ENCODE results near the gene RPL13A. TPM values are rescaled to one million over a fixed set of nuclear protein-coding genes. Genes with fewer than 3 reads are reported as not detected.

The RPL13A gene
- total and polyA plus RNA-seq, 5 donors from 2014 or later = 1,768 to 3,622 (median 2,937) TPM

- H3K4me3 Mint-ChIP-seq = peak overlapping the region; percentile 93 to 98 (median 96)
- Histone ChIP-seq H3K9me3 (ENCODE audit: control insufficient read depth in 2 of 2, low read length in 2 of 2) (no peaks in the 10 kb centered on the region), H3K4me3 (ENCODE audit: low read depth, low read length) (peak overlapping the region; percentile 95), H3K36me3 (ENCODE audit: control insufficient read depth, insufficient read depth, low read length) (peaks cover 29% of the 10 kb centered on the region), H3K27ac (ENCODE audit: insufficient read depth, low read length, poor library complexity, severe bottlenecking) (peak overlapping the region; percentile 95), H3K4me1 (ENCODE audit: control insufficient read depth, insufficient read depth, low read length, poor library complexity, severe bottlenecking) (peaks cover 69% of the 10 kb centered on the region), H3K27me3 (ENCODE audit: control insufficient read depth, insufficient read depth, low read length) (no peaks in the 10 kb centered on the region)
- ATAC-seq (ENCODE audit: low read depth in 2 of 2) = peak; percentile 18 to 32
- H3K36me3 Mint-ChIP-seq = peaks cover 13% of the 10 kb centered on the region
- H3K4me1 Mint-ChIP-seq = peaks cover 3 to 54% (median 15%) of the 10 kb centered on the region in 4 donors
- DNase-seq = peak; percentile 51 to 81 (median 63)
- no peaks in the 10 kb centered on the region for H3K27me3 Mint-ChIP-seq
- H3K27ac Mint-ChIP-seq = peak overlapping the region; percentile 96 to 99 (median 98)
- no peaks in the 10 kb centered on the region for H3K9me3 Mint-ChIP-seq
Observed at GRCh38 chr19:49475995-49476880, 11.2 kb upstream of the RPL13A start.

GRCh38 chr19:49479975-49480628 is 7.3 kb upstream of the RPL13A start:
- Mint-ChIP-seq H3K36me3 (peaks cover 21% of the 10 kb centered on the region), H3K27me3 (no peaks in the 10 kb centered on the region), H3K4me1 (peaks cover 2 to 48% (median 5%) of the 10 kb centered on the region in 4 donors), H3K9me3 (no peaks in the 10 kb centered on the region), H3K27ac (peak overlapping the region in 1 of 3 donors; percentile 82), H3K4me3 (peak overlapping the region in 3 of 4 donors; percentile 27 to 57 (median 46))
- Histone ChIP-seq H3K36me3 (ENCODE audit: control insufficient read depth, insufficient read depth, low read length) (peaks cover 54% of the 10 kb centered on the region), H3K4me1 (ENCODE audit: control insufficient read depth, insufficient read depth, low read length, poor library complexity, severe bottlenecking) (peaks cover 40% of the 10 kb centered on the region), H3K9me3 (ENCODE audit: control insufficient read depth in 2 of 2, low read length in 2 of 2) (no peaks in the 10 kb centered on the region), H3K27me3 (ENCODE audit: control insufficient read depth, insufficient read depth, low read length) (no peaks in the 10 kb centered on the region), H3K4me3 (ENCODE audit: low read depth, low read length) (no peak overlapping the region), H3K27ac (ENCODE audit: insufficient read depth, low read length, poor library complexity, severe bottlenecking) (no peak overlapping the region)
- DNase-seq (no peak), ATAC-seq (ENCODE audit: low read depth in 2 of 2) (no peak)

- DNase-seq (no peak), ATAC-seq (ENCODE audit: low read depth in 2 of 2) (no peak)
- no peaks in the 10 kb centered on the region for H3K9me3 Mint-ChIP-seq
- Histone ChIP-seq H3K4me1 (ENCODE audit: control insufficient read depth, insufficient read depth, low read length, poor library complexity, severe bottlenecking) (peaks cover 29% of the 10 kb centered on the region), H3K4me3 (ENCODE audit: low read depth, low read length) (no peak overlapping the region), H3K27me3 (ENCODE audit: control insufficient read depth, insufficient read depth, low read length) (no peaks in the 10 kb centered on the region), H3K27ac (ENCODE audit: insufficient read depth, low read length, poor library complexity, severe bottlenecking) (no peak overlapping the region), H3K9me3 (ENCODE audit: control insufficient read depth in 2 of 2, low read length in 2 of 2) (no peaks in the 10 kb centered on the region), H3K36me3 (ENCODE audit: control insufficient read depth, insufficient read depth, low read length) (peaks cover 64% of the 10 kb centered on the region)
- no peaks in the 10 kb centered on the region for H3K27me3 Mint-ChIP-seq
- H3K27ac Mint-ChIP-seq = peak overlapping the region in 2 of 3 donors; percentile 26 to 86
- H3K36me3 Mint-ChIP-seq = peaks cover 17% of the 10 kb centered on the region
- H3K4me3 Mint-ChIP-seq = peak overlapping the region; percentile 15 to 82 (median 44)
- H3K4me1 Mint-ChIP-seq = peaks cover 2 to 46% (median 7%) of the 10 kb centered on the region in 4 donors
Observed at GRCh38 chr19:49481020-49481683, 6.3 kb upstream of the RPL13A start.

- H3K4me1 ChIP-seq (ENCODE audit: control insufficient read depth, insufficient read depth, low read length, poor library complexity, severe bottlenecking) = peaks cover 38% of the 10 kb centered on the region
- peaks cover 0 to 58% (median 28%) of the 10 kb centered on the region in 4 donors for H3K4me1 Mint-ChIP-seq
- H3K9me3 ChIP-seq (ENCODE audit: control insufficient read depth in 2 of 2, low read length in 2 of 2) = no peaks in the 10 kb centered on the region
- ATAC-seq (ENCODE audit: low read depth in 2 of 2) (no peak), DNase-seq (no peak)
- H3K36me3 Mint-ChIP-seq = peaks cover 34% of the 10 kb centered on the region
- H3K27me3 Mint-ChIP-seq = no peaks in the 10 kb centered on the region
- H3K27me3 ChIP-seq (ENCODE audit: control insufficient read depth, insufficient read depth, low read length) = no peaks in the 10 kb centered on the region
- H3K4me3 ChIP-seq (ENCODE audit: low read depth, low read length) = no peak overlapping the region
- peak overlapping the region in 1 of 4 donors; percentile 93 for H3K4me3 Mint-ChIP-seq
- peaks cover 0 to 1% (median 0%) of the 10 kb centered on the region in 7 donors for H3K9me3 Mint-ChIP-seq
- peak overlapping the region; percentile 57 to 98 (median 80) for H3K27ac Mint-ChIP-seq
- no peak overlapping the region for H3K27ac ChIP-seq (ENCODE audit: insufficient read depth, low read length, poor library complexity, severe bottlenecking)
- peaks cover 61% of the 10 kb centered on the region for H3K36me3 ChIP-seq (ENCODE audit: control insufficient read depth, insufficient read depth, low read length)
Observed at GRCh38 chr19:49486232-49486631, 1.2 kb upstream of the RPL13A start.

- peak overlapping the region; percentile 97 to 98 (median 98) for H3K27ac Mint-ChIP-seq
- Histone ChIP-seq H3K27me3 (ENCODE audit: control insufficient read depth, insufficient read depth, low read length) (no peaks in the 10 kb centered on the region), H3K4me1 (ENCODE audit: control insufficient read depth, insufficient read depth, low read length, poor library complexity, severe bottlenecking) (peaks cover 38% of the 10 kb centered on the region), H3K4me3 (ENCODE audit: low read depth, low read length) (no peak overlapping the region), H3K27ac (ENCODE audit: insufficient read depth, low read length, poor library complexity, severe bottlenecking) (peak overlapping the region; percentile 79), H3K9me3 (ENCODE audit: control insufficient read depth in 2 of 2, low read length in 2 of 2) (no peaks in the 10 kb centered on the region), H3K36me3 (ENCODE audit: control insufficient read depth, insufficient read depth, low read length) (peaks cover 62% of the 10 kb centered on the region)
- DNase-seq = no peak
- peaks cover 0 to 2% (median 0%) of the 10 kb centered on the region in 7 donors for H3K9me3 Mint-ChIP-seq
- H3K27me3 Mint-ChIP-seq = no peaks in the 10 kb centered on the region
- H3K36me3 Mint-ChIP-seq = peaks cover 35% of the 10 kb centered on the region
- ATAC-seq (ENCODE audit: low read depth in 2 of 2) = no peak
- peak overlapping the region; percentile 93 to 98 (median 98) for H3K4me3 Mint-ChIP-seq
- peaks cover 0 to 60% (median 29%) of the 10 kb centered on the region in 4 donors for H3K4me1 Mint-ChIP-seq
Observed at GRCh38 chr19:49486710-49487276, 615 bp upstream of the RPL13A start.

GRCh38 chr19:49488046-49488862 is 846 bp downstream of the RPL13A start:
- Histone ChIP-seq H3K4me1 (ENCODE audit: control insufficient read depth, insufficient read depth, low read length, poor library complexity, severe bottlenecking) (peaks cover 41% of the 10 kb centered on the region), H3K27ac (ENCODE audit: insufficient read depth, low read length, poor library complexity, severe bottlenecking) (peak overlapping the region; percentile 79), H3K27me3 (ENCODE audit: control insufficient read depth, insufficient read depth, low read length) (no peaks in the 10 kb centered on the region), H3K4me3 (ENCODE audit: low read depth, low read length) (peak overlapping the region; percentile 99), H3K36me3 (ENCODE audit: control insufficient read depth, insufficient read depth, low read length) (peaks cover 64% of the 10 kb centered on the region), H3K9me3 (ENCODE audit: control insufficient read depth in 2 of 2, low read length in 2 of 2) (no peaks in the 10 kb centered on the region)
- Mint-ChIP-seq H3K4me3 (peak overlapping the region; percentile 93 to 98 (median 98)), H3K4me1 (peaks cover 0 to 72% (median 39%) of the 10 kb centered on the region in 4 donors), H3K36me3 (peaks cover 46% of the 10 kb centered on the region), H3K9me3 (peaks cover 0 to 2% (median 0%) of the 10 kb centered on the region in 7 donors), H3K27me3 (no peaks in the 10 kb centered on the region), H3K27ac (peak overlapping the region; percentile 97 to 98 (median 98))
- ATAC-seq (ENCODE audit: low read depth in 2 of 2) (no peak), DNase-seq (no peak)

All from CD4-positive, CD25-positive, alpha-beta regulatory T cell (primary cell).